Stimulated activated CD8-positive, alpha-beta memory T cell treated with anti-CD3 and anti-CD28 coated beads, Interleukin-15, amount 100 ng/mL, for 24 hours (primary cell): ENCODE data around the gene TUBA1C.
"Not testable (repeated sequence)": the region's sequence is repeated elsewhere in the genome, so short reads cannot be mapped to it uniquely, and the experiment has no call there.

Experiments
- DNase-seq: peaks from one replicate; pipeline ENCODE4 v3.0.0-alpha.2; 2020; ENCODE audit warnings: low read depth

TUBA1C gene

GRCh38 chr12:49255857-49256637, 8.8 kb upstream of the TUBA1C start:
- DNase-seq, result no peak

GRCh38 chr12:49257508-49258184, 7.2 kb upstream of the TUBA1C start:
- not testable (repeated sequence) for DNase-seq

GRCh38 chr12:49259452-49259851, 5.4 kb upstream of the TUBA1C start:
- no peak for DNase-seq

- DNase-seq, result no peak
Measured at GRCh38 chr12:49260166-49260565, 4.7 kb upstream of the TUBA1C start.

GRCh38 chr12:49260571-49261363, 4.1 kb upstream of the TUBA1C start:
- no peak for DNase-seq

- DNase-seq, result no peak
Measured at GRCh38 chr12:49261721-49262120, 3.2 kb upstream of the TUBA1C start.

GRCh38 chr12:49263400-49263763, 1.5 kb upstream of the TUBA1C start:
- no peak for DNase-seq

- DNase-seq, result peak; percentile 6
Measured at GRCh38 chr12:49264466-49264872, 413 bp upstream of the TUBA1C start.

- DNase-seq, result not testable (repeated sequence)
Measured at GRCh38 chr12:49269191-49269590, 4.3 kb downstream of the TUBA1C start.

- DNase-seq, result no peak
Measured at GRCh38 chr12:49272790-49273725, 8.2 kb downstream of the TUBA1C start.

- no peak for DNase-seq
Measured at GRCh38 chr12:49273726-49274395, 9.0 kb downstream of the TUBA1C start.

GRCh38 chr12:49274396-49275069, 9.7 kb downstream of the TUBA1C start:
- no peak for DNase-seq

- no peak for DNase-seq
Measured at GRCh38 chr12:49276304-49277290, 11.7 kb downstream of the TUBA1C start.

- no peak for DNase-seq
Measured at GRCh38 chr12:49277466-49277865, 12.6 kb downstream of the TUBA1C start.

- DNase-seq, result no peak
Measured at GRCh38 chr12:49279706-49280159, 14.9 kb downstream of the TUBA1C start.

GRCh38 chr12:49280545-49280944, 15.7 kb downstream of the TUBA1C start:
- not testable (repeated sequence) for DNase-seq

GRCh38 chr12:49282302-49282701, 17.4 kb downstream of the TUBA1C start:
- DNase-seq, result no peak

- not testable (repeated sequence) for DNase-seq
Measured at GRCh38 chr12:49282740-49283375, 18.0 kb downstream of the TUBA1C start.
